Endothelial cell of umbilical vein (primary cell): ENCODE results near the gene FREM1. TPM values are rescaled to one million over a fixed set of nuclear protein-coding genes. Genes with fewer than 3 reads are reported as not detected.

Experiments used
- BruUV-seq: library from RNA; stranded (reverse); fragments of 400-500 nt; replicated peaks from 2 replicates; lab custom pipeline; 2021; lab: Mats Ljungman, UMichigan
- CTCF ChIA-PET: fragments of 300-600, 350-600 bp; sonication (Branson Sonifier 250); formaldehyde crosslinking; loops from one replicate; lab custom pipeline; 2021; ENCODE audit warnings: antibody characterized with exemption, inconsistent platforms; lab: Charles Lee
- POLR2A ChIA-PET: fragments of 300-600, 350-600 bp; sonication (Branson Sonifier 250); formaldehyde crosslinking; loops from one replicate; lab custom pipeline; 2021; ENCODE audit warnings: antibody characterized with exemption, inconsistent platforms; lab: Charles Lee
- DNase-seq: peaks from one replicate; pipeline ENCODE4 v3.0.0-alpha.2; 2011; ENCODE audit warnings: low read depth, low spot score
- FAIRE-seq: peaks from 2 replicates; lab custom pipeline; 2011; peaks lifted over from hg19 to GRCh38; lab: Jason Lieb, UNC
- H2AFZ ChIP-seq: 2 replicates; pipeline ENCODE4 v1.6.0; 2012; ENCODE audit warnings: low read depth, low read length, control low read depth, inconsistent platforms
- H3K27ac ChIP-seq: 2 replicates; pipeline ENCODE4 v1.5.1; 2011; ENCODE audit warnings: low read depth, mild to moderate bottlenecking, control low read depth, low read length, moderate library complexity; ENCODE audit not compliant: insufficient read depth
- H3K27me3 ChIP-seq, 2 experiments: 2 replicates each; pipeline versions ENCODE4 v1.6.0 to v1.6.1; 2011; ENCODE audit warnings: low read length in 2 of 2, mixed read lengths in 1 of 2; ENCODE audit not compliant: control insufficient read depth in 2 of 2, insufficient read depth in 2 of 2
- H3K36me3 ChIP-seq, 2 experiments: 2 replicates in 1 of 2; 3 replicates in 1 of 2; pipeline ENCODE4 v1.5.1; 2011; ENCODE audit warnings: low read length in 2 of 2, mild to moderate bottlenecking in 1 of 2, moderate library complexity in 1 of 2; ENCODE audit not compliant: control insufficient read depth in 2 of 2, insufficient read depth in 2 of 2; ENCODE audit errors: extremely low read depth in 1 of 2
- H3K4me1 ChIP-seq: 3 replicates; pipeline ENCODE4 v1.5.1; 2011; ENCODE audit warnings: mild to moderate bottlenecking, low read length; ENCODE audit not compliant: control insufficient read depth, insufficient read depth; ENCODE audit errors: extremely low read depth
- H3K4me2 ChIP-seq: 2 replicates; pipeline ENCODE4 v1.6.1; 2011; ENCODE audit warnings: low read length, control low read depth, mixed read lengths; ENCODE audit not compliant: insufficient read depth
- H3K4me3 ChIP-seq, 3 experiments: fragments of 200-600 bp in 1 of 3; sonication (generic), shearing (Covaris generic) in 1 of 3; replicated peaks in 1 of 3; 2 replicates each; pipeline ENCODE4 v1.5.1; 2011 to 2016; ENCODE audit warnings: control low read depth in 3 of 3, low read length in 3 of 3, mild to moderate bottlenecking in 2 of 3, inconsistent platforms in 1 of 3, low read depth in 1 of 3, moderate library complexity in 1 of 3; ENCODE audit not compliant: insufficient read depth in 1 of 3
- H3K79me2 ChIP-seq: 2 replicates; pipeline ENCODE4 v1.6.0; 2012; ENCODE audit warnings: low read length, inconsistent platforms; ENCODE audit not compliant: control insufficient read depth, insufficient read depth
- H3K9ac ChIP-seq: replicated peaks from 2 replicates; pipeline ENCODE3; 2011; ENCODE audit warnings: low read length, control low read depth; ENCODE audit not compliant: insufficient read depth; ENCODE audit errors: extremely low read depth
- H3K9me1 ChIP-seq: replicated peaks from 3 replicates; pipeline ENCODE4 v1.6.0; 2011; ENCODE audit warnings: mild to moderate bottlenecking, low read length; ENCODE audit not compliant: control insufficient read depth, insufficient read depth; ENCODE audit errors: extremely low read depth
- H3K9me3 ChIP-seq: replicated peaks from 2 replicates; pipeline ENCODE4 v1.5.1; 2012; ENCODE audit warnings: low read length, inconsistent platforms; ENCODE audit not compliant: control insufficient read depth, insufficient read depth
- H4K20me1 ChIP-seq: replicated peaks from 2 replicates; pipeline ENCODE3; 2011; ENCODE audit warnings: mild to moderate bottlenecking, low read length; ENCODE audit not compliant: control insufficient read depth, insufficient read depth; ENCODE audit errors: extremely low read depth
- CTCF ChIP-seq, 2 donors: IDR thresholded peaks; 1 replicate in 1 of 2; 2 replicates in 1 of 2; pipeline ENCODE4 v1.5.1; 2011; ENCODE audit warnings: low read length in 2 of 2, mild to moderate bottlenecking in 2 of 2, moderate library complexity in 2 of 2, control low read depth in 1 of 2, inconsistent platforms in 1 of 2, low read depth in 1 of 2; ENCODE audit not compliant: insufficient read depth in 1 of 2; ENCODE audit errors: extremely low read depth in 1 of 2
- EZH2 ChIP-seq: IDR thresholded peaks from 2 replicates; pipeline ENCODE4 v1.6.1; 2012; ENCODE audit warnings: borderline replicate concordance, low read depth, mild to moderate bottlenecking, moderate library complexity, low read length, inconsistent platforms; ENCODE audit not compliant: severe bottlenecking
- FOS ChIP-seq: IDR thresholded peaks from 2 replicates; pipeline ENCODE4 v1.6.1; 2011; ENCODE audit warnings: mild to moderate bottlenecking, low read length, moderate library complexity, borderline replicate concordance; ENCODE audit not compliant: insufficient read depth
- GATA2 ChIP-seq: IDR thresholded peaks from 2 replicates; pipeline ENCODE4 v1.7.0; 2011; ENCODE audit warnings: low read depth, mild to moderate bottlenecking, moderate library complexity, mixed read lengths, low read length; ENCODE audit not compliant: insufficient read length, insufficient read depth
- JUN ChIP-seq: IDR thresholded peaks from 2 replicates; pipeline ENCODE4 v1.6.1; 2011; ENCODE audit warnings: borderline replicate concordance, low read depth; ENCODE audit not compliant: insufficient read length, insufficient read depth
- MAX ChIP-seq: IDR thresholded peaks from 2 replicates; pipeline ENCODE4 v1.6.1; 2011; ENCODE audit not compliant: insufficient read depth, insufficient read length
- MYC ChIP-seq: IDR thresholded peaks from one replicate; pipeline ENCODE4 v1.6.1; 2011; ENCODE audit warnings: mild to moderate bottlenecking, low read depth, low read length
- POLR2A ChIP-seq: IDR thresholded peaks from 2 replicates; pipeline ENCODE4 v1.6.1; 2012; ENCODE audit warnings: low read depth, mild to moderate bottlenecking, control low read depth, low read length
- POLR2AphosphoS5 ChIP-seq: IDR thresholded peaks from 2 replicates; pipeline ENCODE4 v1.6.1; 2012; ENCODE audit warnings: low read depth, mild to moderate bottlenecking, control low read depth, low read length, moderate library complexity; ENCODE audit not compliant: insufficient read depth
- dilution Hi-C: fragments of 300-500 bp; cut with MboI; formaldehyde crosslinking; loops from one replicate; pipeline ENCODE4 v1.15.0; 2019; ENCODE audit warnings: low sequenced_read_pairs; ENCODE audit not compliant: extremely low pct_ligation_motif_present
- intact Hi-C: fragments of 100-400 bp; cut with micrococcal nuclease; formaldehyde crosslinking; loops from one replicate; pipeline ENCODE4 v1.10.0; 2022
- polyA plus RNA-seq, 4 experiments: library from polyadenylated mRNA; depleted of rRNA in 3 of 4; stranded (reverse) in 3 of 4; unstranded in 1 of 4; fragments of >200 nt; gene quantifications; 2 replicates each; pipeline versions ENCODE4 v1.2.1 to v1.2.3, GENCODE V29; 2011 to 2012; ENCODE audit warnings: missing spikeins in 1 of 4
- total RNA-seq: library from RNA; stranded (reverse); gene quantifications from 2 replicates; pipeline ENCODE4 v1.2.3, GENCODE V29; 2021

FREM1 gene
- total and polyA plus RNA-seq, 2 donors (not counting 3 experiments of a cell fraction or from before 2014, with no cell fraction given), result 0.10 to 0.29 TPM

- Histone ChIP-seq H2AFZ (no peak overlapping the region), H3K9me1 (no peaks in the 10 kb centered on the region), H3K4me3 (no peak overlapping the region), H3K9me3 (no peaks in the 10 kb centered on the region), H3K79me2 (no peaks in the 10 kb centered on the region), H3K27me3 (peaks cover 2 to 3% of the 10 kb centered on the region in 2 experiments), H3K36me3 (no peaks in the 10 kb centered on the region), H3K27ac (no peak overlapping the region), H3K9ac (no peak overlapping the region), H3K4me1 (no peaks in the 10 kb centered on the region), H4K20me1 (no peaks in the 10 kb centered on the region), H3K4me2 (no peak overlapping the region)
- no TSS peak for BruUV-seq
- CTCF ChIA-PET, result no interaction called here
- no peak for FAIRE-seq
- POLR2A ChIA-PET, result no interaction called here
- intact Hi-C loops (no loop called here), dilution Hi-C loops (no loop called here)
- TF ChIP-seq JUN (no peak), POLR2A (no peak), GATA2 (no peak)
- no peak for DNase-seq
Measured at GRCh38 chr9:14902561-14902960, 7.7 kb downstream of the FREM1 start.

GRCh38 chr9:14899815-14900193, 10.4 kb downstream of the FREM1 start:
- TF ChIP-seq GATA2, result no peak
- no peak for TF ChIP-seq POLR2A
- no peak for TF ChIP-seq CTCF (IDR thresholded peaks at IDR 0.05; ENCODE audit: extremely low read depth in 1 of 2, insufficient read depth in 1 of 2, low read depth in 1 of 2, low read length in 2 of 2)
- no peak for TF ChIP-seq JUN
- no peak for TF ChIP-seq FOS
- no peak for TF ChIP-seq MYC
- no peak for TF ChIP-seq MAX
- no peak for TF ChIP-seq EZH2
- no peak for TF ChIP-seq POLR2AphosphoS5
- intact Hi-C loops (no loop called here), dilution Hi-C loops (no loop called here)
- no peak overlapping the region for H3K27ac ChIP-seq
- no peaks in the 10 kb centered on the region for H3K79me2 ChIP-seq
- no peak overlapping the region for H3K4me3 ChIP-seq
- H4K20me1 ChIP-seq, result no peaks in the 10 kb centered on the region
- H3K9me3 ChIP-seq, result no peaks in the 10 kb centered on the region
- no peak overlapping the region for H2AFZ ChIP-seq
- H3K36me3 ChIP-seq, result no peaks in the 10 kb centered on the region
- H3K9ac ChIP-seq, result no peak overlapping the region
- DNase-seq (no peak), FAIRE-seq (no peak)
- no peaks in the 10 kb centered on the region for H3K9me1 ChIP-seq
- CTCF ChIA-PET, result no interaction called here
- no peaks in the 10 kb centered on the region for H3K4me1 ChIP-seq
- no TSS peak for BruUV-seq
- peaks cover 2 to 3% of the 10 kb centered on the region in 2 experiments for H3K27me3 ChIP-seq
- POLR2A ChIA-PET, result no interaction called here
- H3K4me2 ChIP-seq, result no peak overlapping the region
